Peyer's patch (tissue), 4 donors: ENCODE data around the gene ITPKB.

Experiments used
- CTCF ChIP-seq, 6 experiments: fragments of 450-650 bp in 4 of 6; fragments of 200-600 bp in 2 of 6; sonication (generic) in 1 of 6; IDR thresholded peaks; one replicate each; pipeline ENCODE4 v1.5.1; 2017 to 2019; ENCODE audit warnings: antibody characterized with exemption in 6 of 6, mild to moderate bottlenecking in 3 of 6, moderate library complexity in 1 of 6
- POLR2A ChIP-seq, 2 donors: fragments of 450-650 bp; IDR thresholded peaks; one replicate each; pipeline ENCODE4 v1.5.1; 2017; ENCODE audit warnings: antibody characterized with exemption in 2 of 2, mild to moderate bottlenecking in 2 of 2, moderate library complexity in 2 of 2

GRCh38 chr1:226700861-226701260 is 38.2 kb downstream of the ITPKB start:
- TF ChIP-seq POLR2A (IDR thresholded peaks at IDR 0.05): no peak
- TF ChIP-seq CTCF (IDR thresholded peaks at IDR 0.05): no peak
